GM10248 (cell line): ENCODE data around the gene TTBK2.

ENCODE experiments used
- CTCF ChIA-PET: fragments of 300-600 bp; sonication (Branson Sonifier 250); formaldehyde crosslinking; extraction: SDS; loops from one replicate; lab custom pipeline; 2021; ENCODE audit warnings: antibody characterized with exemption; lab: Yijun Ruan, JAX
- POLR2A ChIA-PET: fragments of 350-650 bp; sonication (Branson Sonifier 250); formaldehyde crosslinking; extraction: SDS; loops from one replicate; lab custom pipeline; 2020; ENCODE audit warnings: antibody characterized with exemption; lab: Yijun Ruan, JAX
- DNase-seq: peaks from one replicate; pipeline ENCODE4 v3.0.0; 2012; ENCODE audit errors: extremely low spot score
- CTCF ChIP-seq: IDR thresholded peaks from 2 replicates; pipeline ENCODE4 v1.5.1; 2012; ENCODE audit warnings: mild to moderate bottlenecking, low read depth; ENCODE audit errors: extremely low read depth, missing control alignments, control extremely low read depth

TTBK2 gene

GRCh38 chr15:42919799-42920518, 619 bp downstream of the TTBK2 start:
- CTCF ChIA-PET, result no interaction called here
- DNase-seq, result no peak
- POLR2A ChIA-PET, result no interaction called here
- no peak for TF ChIP-seq CTCF

- no peak for TF ChIP-seq CTCF
- CTCF ChIA-PET, result interaction anchor here (3.7 kb wide), 1 partner anchor 8 kb away, joined by 13 read pairs; no protein-coding TSS in a partner anchor
- DNase-seq, result no peak
- POLR2A ChIA-PET, result no interaction called here
Measured at GRCh38 chr15:42919308-42919707, 1.3 kb downstream of the TTBK2 start.

- TF ChIP-seq CTCF, result no peak
- ChIA-PET CTCF (interaction anchor here (1.0 to 3.7 kb wide), 5 partner anchors 9 to 368 kb away, joined by 3 to 13 read pairs (median 5); no protein-coding TSS in a partner anchor), POLR2A (no interaction called here)
- DNase-seq, result no peak
Measured at GRCh38 chr15:42918047-42918446, 2.5 kb downstream of the TTBK2 start.

- POLR2A ChIA-PET, result no interaction called here
- TF ChIP-seq CTCF, result no peak
- no peak for DNase-seq
- CTCF ChIA-PET, result interaction anchor here (1.1 to 3.7 kb wide), 4 partner anchors 11 to 178 kb away, joined by 3 to 13 read pairs (median 6); no protein-coding TSS in a partner anchor
Measured at GRCh38 chr15:42915654-42916315, 4.8 kb downstream of the TTBK2 start.

DNA sequence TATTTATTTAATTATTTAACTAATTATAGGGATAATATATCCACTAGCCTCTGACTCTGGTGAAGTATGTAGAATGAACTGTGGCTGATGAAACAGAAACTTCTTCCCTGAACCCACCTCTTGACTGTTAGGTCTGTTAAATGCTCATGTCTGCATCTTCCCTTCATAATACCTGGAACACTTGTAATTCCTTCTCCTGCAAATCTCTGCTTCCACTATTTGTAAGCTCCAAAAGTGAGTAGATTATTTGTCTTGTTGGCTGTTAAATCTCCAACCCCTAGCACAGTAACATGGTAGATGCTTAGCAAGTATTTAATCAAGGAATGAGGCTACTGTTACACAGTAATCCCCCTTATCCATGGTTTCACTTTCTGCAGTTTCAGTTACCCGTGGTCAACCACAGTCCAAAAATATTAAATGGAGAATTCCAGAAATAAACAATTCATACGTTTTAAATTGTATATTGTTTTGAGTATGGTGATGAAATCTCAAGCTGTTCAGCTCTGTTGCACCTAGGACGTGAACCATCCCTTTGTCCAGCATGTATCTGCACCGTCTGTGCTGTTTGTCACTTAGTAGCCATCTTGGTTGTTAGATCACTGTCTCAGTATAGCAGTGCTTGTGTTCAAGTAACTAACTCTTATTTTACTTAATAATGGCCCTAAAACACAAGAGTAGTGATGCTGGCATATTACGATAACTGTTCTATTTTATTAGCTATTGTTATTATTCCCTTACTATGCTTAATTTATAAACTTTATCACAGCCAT, 5.7 kb downstream of the TTBK2 start:
- TF ChIP-seq CTCF, result no peak
- ChIA-PET CTCF (interaction anchor here (1.1 to 1.6 kb wide), 4 partner anchors 9 to 220 kb away, joined by 3 to 10 read pairs (median 4); no protein-coding TSS in a partner anchor), POLR2A (no interaction called here)
- no peak for DNase-seq

- no peak for DNase-seq
- TF ChIP-seq CTCF, result no peak
- POLR2A ChIA-PET, result interaction anchor here (0.7 kb wide), 1 partner anchor 272 kb away, joined by 3 read pairs; no protein-coding TSS in a partner anchor
- CTCF ChIA-PET, result interaction anchor here (1.2 to 1.3 kb wide), 2 partner anchors 10 to 15 kb away, joined by 3 to 4 read pairs; no protein-coding TSS in a partner anchor
Measured at GRCh38 chr15:42911058-42911592, 9.5 kb downstream of the TTBK2 start.
